Measurements from ENCODE around the gene C8B.

C8B gene

DNA sequence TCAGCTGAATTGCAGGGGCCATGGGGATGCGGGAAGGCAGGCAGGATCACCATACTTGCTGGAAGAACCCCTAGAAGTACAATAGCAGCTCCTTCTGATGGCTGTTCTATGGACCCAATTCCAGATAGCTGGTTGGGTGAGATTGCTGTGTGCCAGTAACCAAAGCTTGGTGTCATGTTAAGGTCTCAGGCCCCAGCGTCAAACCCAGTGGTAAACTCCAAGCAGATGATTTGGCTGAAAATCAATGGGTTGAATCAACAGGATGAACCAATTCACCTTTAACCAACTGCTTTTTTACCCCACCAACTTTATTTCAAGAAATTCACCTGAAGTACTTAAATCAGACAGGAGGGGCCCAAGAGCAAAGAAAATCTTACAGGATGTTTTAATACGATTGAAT, 37.8 kb downstream of the C8B start:
- H3K4me1 Mint-ChIP-seq (ENCODE audit: low read depth), result no peaks in the 10 kb centered on the region

DNA sequence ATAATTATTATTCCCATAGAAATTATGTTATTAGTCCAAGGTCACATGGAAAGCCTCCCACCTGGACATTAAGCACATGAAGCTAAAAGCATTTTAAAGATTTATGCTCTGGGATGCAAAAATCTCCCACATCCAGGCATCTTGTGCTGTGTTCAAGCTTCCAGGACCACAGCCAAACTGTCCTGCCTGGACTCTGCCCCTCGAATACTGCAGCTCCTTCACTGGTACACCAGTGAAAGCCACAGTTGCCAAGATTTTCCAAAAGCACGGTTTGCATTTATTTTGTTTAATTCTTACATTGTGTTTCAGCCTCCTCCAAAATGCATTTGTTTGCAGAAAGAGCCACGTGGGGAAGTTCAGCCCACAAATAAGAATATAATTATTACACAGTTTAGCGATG, 38.6 kb downstream of the C8B start:
- Mint-ChIP-seq H3K27me3 (peaks cover 4% of the 10 kb centered on the region), H3K27ac (no peak overlapping the region), H3K36me3 (no peaks in the 10 kb centered on the region), H3K4me1 (ENCODE audit: low read depth) (no peaks in the 10 kb centered on the region), H3K9me3 (ENCODE audit: low read depth) (no peaks in the 10 kb centered on the region), H3K4me3 (no peak overlapping the region)

More for the DNA sequence above, 37.8 kb downstream of the C8B start:
- no peaks in the 10 kb centered on the region for H3K36me3 Mint-ChIP-seq
- H3K4me3 Mint-ChIP-seq, result no peak overlapping the region
- H3K9me3 Mint-ChIP-seq (ENCODE audit: low read depth), result no peaks in the 10 kb centered on the region
- H3K27ac Mint-ChIP-seq, result no peak overlapping the region
- H3K27me3 Mint-ChIP-seq, result peaks cover 4% of the 10 kb centered on the region

DNA sequence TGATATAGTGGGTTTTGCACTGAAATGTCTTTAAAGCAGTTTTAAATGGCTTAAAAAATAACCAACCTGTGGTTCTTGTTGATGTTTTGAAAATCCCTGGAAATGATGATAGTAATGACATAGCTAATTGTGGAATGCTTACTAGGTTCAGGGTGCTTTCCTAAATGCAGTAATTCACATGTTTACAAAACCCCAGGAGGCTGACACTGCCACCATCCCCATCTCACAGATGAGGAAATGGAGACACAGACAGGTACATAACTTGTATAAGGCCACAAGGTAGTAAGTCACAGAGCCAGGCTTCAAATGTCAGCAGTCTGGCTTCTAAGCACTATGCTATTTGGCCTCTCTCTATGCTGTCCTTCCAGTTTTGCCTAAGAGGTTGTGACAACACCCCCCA, 40.6 kb downstream of the C8B start:
- Mint-ChIP-seq H3K36me3 (no peaks in the 10 kb centered on the region), H3K27me3 (peaks cover 4% of the 10 kb centered on the region), H3K27ac (no peak overlapping the region), H3K4me3 (no peak overlapping the region), H3K4me1 (ENCODE audit: low read depth) (no peaks in the 10 kb centered on the region), H3K9me3 (ENCODE audit: low read depth) (no peaks in the 10 kb centered on the region)

DNA sequence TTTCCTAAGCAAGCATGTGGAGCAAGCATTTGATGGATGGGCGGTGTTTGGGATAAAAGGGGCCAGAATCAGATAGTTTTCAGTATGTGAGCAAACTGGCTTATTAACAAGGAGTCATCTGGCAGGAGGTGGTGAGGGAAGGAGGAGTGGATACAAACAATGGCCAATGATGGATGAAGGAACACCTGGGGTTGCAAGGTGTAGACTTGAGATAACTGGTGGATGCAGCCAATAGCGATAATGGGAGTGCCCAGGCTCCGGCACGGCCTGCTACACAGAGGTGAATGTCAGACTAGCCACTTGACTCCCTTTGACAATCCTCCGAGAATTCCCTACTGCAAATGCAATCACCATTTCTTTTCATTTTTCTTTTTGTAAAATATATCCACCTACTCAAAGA, 41.7 kb downstream of the C8B start:
- no peak overlapping the region for H3K4me3 Mint-ChIP-seq
- no peak overlapping the region for H3K27ac Mint-ChIP-seq
- no peaks in the 10 kb centered on the region for H3K4me1 Mint-ChIP-seq (ENCODE audit: low read depth)
- no peaks in the 10 kb centered on the region for H3K9me3 Mint-ChIP-seq (ENCODE audit: low read depth)
- no peaks in the 10 kb centered on the region for H3K36me3 Mint-ChIP-seq
- peaks cover 4% of the 10 kb centered on the region for H3K27me3 Mint-ChIP-seq

DNA sequence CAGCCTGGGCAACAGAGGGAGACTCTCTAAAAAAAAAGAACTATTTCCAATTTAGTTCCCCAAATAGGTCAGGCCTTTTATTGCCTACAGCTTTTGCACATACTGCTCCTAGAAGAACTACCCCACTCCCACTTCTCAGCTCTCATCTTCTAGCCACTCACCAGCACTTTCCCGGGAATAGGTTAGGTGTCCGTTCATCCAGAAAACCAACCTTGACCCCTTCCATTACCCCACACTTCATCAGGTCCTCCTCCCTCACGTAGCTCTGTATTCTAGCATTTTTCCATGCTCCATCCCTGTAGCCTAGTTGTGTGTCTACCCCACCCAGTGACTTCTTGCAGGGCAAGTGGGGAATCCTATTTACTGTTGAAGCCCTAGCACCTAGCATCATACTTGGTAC, 42.6 kb downstream of the C8B start:
- Mint-ChIP-seq H3K27me3 (peaks cover 4% of the 10 kb centered on the region), H3K4me3 (no peak overlapping the region), H3K9me3 (ENCODE audit: low read depth) (no peaks in the 10 kb centered on the region), H3K4me1 (ENCODE audit: low read depth) (no peaks in the 10 kb centered on the region), H3K27ac (no peak overlapping the region), H3K36me3 (no peaks in the 10 kb centered on the region)

DNA sequence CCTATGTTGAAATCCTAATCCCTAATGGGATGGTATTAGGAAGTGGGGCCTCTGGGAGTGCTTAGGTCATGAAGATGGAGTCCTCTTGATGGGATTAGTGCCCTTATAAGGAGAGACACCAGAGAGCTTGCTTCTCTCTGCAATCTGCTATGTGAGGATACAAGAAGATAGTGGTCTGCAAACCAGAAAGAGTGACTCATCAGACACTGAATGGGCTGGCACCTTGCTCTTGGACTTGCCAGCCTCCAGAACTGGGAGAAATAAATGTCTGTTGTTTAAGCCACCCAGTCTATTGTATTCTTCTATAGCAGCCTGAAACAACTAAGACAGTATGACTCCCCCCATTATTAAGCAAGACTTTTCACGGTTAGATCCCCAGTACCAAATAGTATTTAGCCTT, 43.3 kb downstream of the C8B start:
- Mint-ChIP-seq H3K27ac (no peak overlapping the region), H3K27me3 (peaks cover 4% of the 10 kb centered on the region), H3K36me3 (no peaks in the 10 kb centered on the region), H3K4me3 (no peak overlapping the region), H3K4me1 (ENCODE audit: low read depth) (no peaks in the 10 kb centered on the region), H3K9me3 (ENCODE audit: low read depth) (no peaks in the 10 kb centered on the region)

DNA sequence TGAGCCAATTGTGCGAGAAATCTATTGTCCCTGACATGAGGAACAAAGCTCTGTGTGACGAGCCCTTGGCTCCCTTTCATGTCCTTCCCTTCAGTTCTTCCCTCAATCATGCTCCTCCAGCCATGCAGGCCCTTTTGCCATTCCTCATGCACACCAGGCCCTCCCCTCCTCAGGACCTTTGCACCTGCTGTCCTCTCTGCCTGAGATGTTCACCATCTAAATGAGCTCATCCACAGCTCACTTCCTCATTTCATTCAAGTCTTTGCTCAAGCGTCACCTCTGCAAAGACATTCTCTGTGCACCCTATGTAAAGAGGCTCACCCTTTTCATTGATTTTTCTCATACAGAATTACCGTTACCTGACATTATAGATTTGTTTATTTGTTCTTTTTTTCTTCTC, 43.7 kb downstream of the C8B start:
- Mint-ChIP-seq H3K9me3 (ENCODE audit: low read depth) (no peaks in the 10 kb centered on the region), H3K27ac (no peak overlapping the region), H3K27me3 (peaks cover 4% of the 10 kb centered on the region), H3K36me3 (no peaks in the 10 kb centered on the region), H3K4me1 (ENCODE audit: low read depth) (no peaks in the 10 kb centered on the region), H3K4me3 (no peak overlapping the region)

DNA sequence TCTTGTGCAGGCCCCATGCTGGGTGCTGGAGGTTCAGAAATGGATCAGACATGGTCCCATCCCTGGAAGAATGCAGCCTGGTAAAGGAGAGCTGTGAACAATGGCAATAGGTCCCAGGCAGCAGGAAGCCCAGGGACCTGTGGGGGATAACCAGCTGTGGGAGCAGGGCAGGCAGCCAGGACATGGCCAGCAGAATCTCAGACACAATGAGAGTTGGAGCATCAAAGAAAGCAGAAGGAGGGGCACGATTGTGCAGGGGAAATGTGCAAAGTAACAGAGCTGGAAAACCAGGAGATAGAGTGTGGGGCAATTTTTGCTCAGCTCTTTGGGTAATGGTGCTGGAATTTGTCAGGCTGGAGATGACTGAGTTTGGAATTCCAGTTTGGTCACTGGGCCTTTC, 44.3 kb downstream of the C8B start:
- H3K36me3 Mint-ChIP-seq, result no peaks in the 10 kb centered on the region
- no peak overlapping the region for H3K27ac Mint-ChIP-seq
- no peaks in the 10 kb centered on the region for H3K9me3 Mint-ChIP-seq (ENCODE audit: low read depth)
- H3K4me3 Mint-ChIP-seq, result no peak overlapping the region
- peaks cover 4% of the 10 kb centered on the region for H3K27me3 Mint-ChIP-seq
- no peaks in the 10 kb centered on the region for H3K4me1 Mint-ChIP-seq (ENCODE audit: low read depth)

DNA sequence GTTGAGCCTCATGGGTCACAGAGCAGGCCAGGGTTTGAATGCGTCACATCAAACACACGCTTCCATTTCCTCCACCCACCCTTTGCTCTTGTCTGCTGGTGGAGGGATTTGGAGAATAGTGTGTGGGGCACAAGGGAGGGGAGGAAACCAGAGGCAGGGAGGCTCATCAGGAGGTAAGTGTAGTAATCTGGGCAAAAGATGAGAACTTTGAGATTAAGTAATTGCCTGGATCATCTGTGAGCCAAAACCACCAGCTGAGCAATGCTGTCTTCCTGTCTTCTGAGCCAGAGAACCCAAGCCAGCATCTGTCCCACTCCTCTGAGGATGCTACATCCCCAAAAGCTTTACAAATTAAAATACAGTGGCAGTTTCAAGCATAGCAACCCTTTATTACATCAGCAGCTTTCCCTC, 45.2 kb downstream of the C8B start:
- H3K36me3 Mint-ChIP-seq, result no peaks in the 10 kb centered on the region
- no peak overlapping the region for H3K4me3 Mint-ChIP-seq
- no peak overlapping the region for H3K27ac Mint-ChIP-seq
- no peaks in the 10 kb centered on the region for H3K4me1 Mint-ChIP-seq (ENCODE audit: low read depth)
- H3K27me3 Mint-ChIP-seq, result peaks cover 4% of the 10 kb centered on the region
- no peaks in the 10 kb centered on the region for H3K9me3 Mint-ChIP-seq (ENCODE audit: low read depth)

DNA sequence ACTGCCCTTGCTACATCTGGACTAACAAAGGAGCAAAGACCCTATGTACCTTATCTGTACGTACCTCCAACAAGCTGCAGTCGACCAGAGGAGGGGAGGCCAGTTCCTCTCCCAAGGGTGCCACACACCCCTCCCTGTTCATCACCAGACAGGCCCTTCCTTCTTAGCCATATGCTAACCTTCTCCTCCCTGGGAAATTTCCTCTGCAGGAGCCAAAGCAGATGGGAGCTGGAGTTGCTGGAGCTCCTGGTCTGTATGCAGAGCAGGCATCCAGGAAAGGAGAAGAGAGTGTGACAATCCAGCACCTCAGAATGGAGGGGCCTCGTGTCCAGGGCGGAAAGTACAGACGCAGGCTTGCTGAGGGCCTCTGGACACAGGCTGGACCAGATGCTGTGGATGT, 48.5 kb downstream of the C8B start:
- H3K4me3 Mint-ChIP-seq, result no peak overlapping the region
- peaks cover 5% of the 10 kb centered on the region for H3K27me3 Mint-ChIP-seq
- H3K36me3 Mint-ChIP-seq, result no peaks in the 10 kb centered on the region
- no peak overlapping the region for H3K27ac Mint-ChIP-seq
- no peaks in the 10 kb centered on the region for H3K9me3 Mint-ChIP-seq (ENCODE audit: low read depth)
- H3K4me1 Mint-ChIP-seq (ENCODE audit: low read depth), result no peaks in the 10 kb centered on the region

DNA sequence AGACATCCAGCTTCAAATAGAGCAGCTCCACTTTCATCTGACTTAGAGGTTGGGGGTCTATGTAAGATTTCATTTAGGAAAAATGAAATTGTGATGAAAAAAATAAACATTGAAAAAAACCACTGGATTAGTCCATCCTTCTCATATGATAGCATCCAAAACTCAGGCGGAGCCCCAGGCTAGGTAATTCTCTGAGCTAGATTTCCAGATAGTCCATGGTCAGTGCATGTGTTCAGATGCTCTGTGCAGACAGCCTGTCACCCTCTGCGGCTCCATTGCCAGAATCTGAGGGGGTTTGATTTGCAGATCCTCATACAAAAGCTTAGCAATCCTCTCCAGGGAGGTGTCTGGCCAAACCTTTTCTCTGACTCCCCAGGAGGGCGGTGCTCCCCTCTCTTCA, 49.2 kb downstream of the C8B start:
- Mint-ChIP-seq H3K4me3 (no peak overlapping the region), H3K27ac (no peak overlapping the region)

DNA sequence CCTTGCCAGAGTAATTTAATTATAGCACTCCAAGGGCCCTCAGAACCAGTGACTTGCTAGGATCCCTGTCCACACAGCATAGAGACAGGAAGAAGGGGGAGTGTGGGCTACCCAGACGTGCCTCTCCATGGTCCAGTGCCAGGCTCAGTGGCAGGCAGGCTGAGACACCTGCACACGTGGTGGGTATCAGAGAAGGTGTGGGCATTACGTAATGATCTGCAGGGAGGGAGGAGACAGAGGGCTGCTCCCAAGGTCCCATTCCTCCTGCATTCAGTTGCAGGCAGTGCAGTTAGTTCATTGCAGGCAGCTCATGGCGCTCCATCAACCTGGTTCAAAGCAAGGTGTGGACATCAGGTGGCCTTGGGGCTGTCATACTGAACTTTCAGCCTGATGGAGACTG, 49.9 kb downstream of the C8B start:
- Mint-ChIP-seq H3K9me3 (ENCODE audit: low read depth) (no peaks in the 10 kb centered on the region), H3K4me1 (ENCODE audit: low read depth) (no peaks in the 10 kb centered on the region), H3K4me3 (no peak overlapping the region), H3K27ac (no peak overlapping the region), H3K27me3 (peaks cover 1% of the 10 kb centered on the region), H3K36me3 (no peaks in the 10 kb centered on the region)

More for the DNA sequence above, 49.2 kb downstream of the C8B start:
- Mint-ChIP-seq H3K27me3 (peaks cover 3% of the 10 kb centered on the region), H3K36me3 (no peaks in the 10 kb centered on the region), H3K9me3 (ENCODE audit: low read depth) (no peaks in the 10 kb centered on the region), H3K4me1 (ENCODE audit: low read depth) (no peaks in the 10 kb centered on the region)

DNA sequence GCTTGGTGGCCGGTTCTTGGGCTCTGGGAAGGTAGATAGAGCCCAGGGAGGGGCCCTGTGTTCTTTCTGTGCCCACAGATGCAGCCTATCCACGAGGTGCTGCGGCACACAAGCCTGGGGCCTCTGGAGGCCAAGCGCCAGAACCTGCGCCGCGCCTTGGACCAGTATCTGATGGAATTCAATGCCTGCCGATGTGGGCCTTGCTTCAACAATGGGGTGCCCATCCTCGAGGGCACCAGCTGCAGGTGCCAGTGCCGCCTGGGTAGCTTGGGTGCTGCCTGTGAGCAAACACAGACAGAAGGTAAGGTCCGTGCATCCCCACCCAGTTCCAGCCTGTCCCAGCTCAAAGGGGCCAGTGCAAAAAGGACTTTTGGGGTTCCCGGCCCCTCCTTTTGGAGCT, 53.5 kb downstream of the C8B start:
- no peaks in the 10 kb centered on the region for H3K36me3 Mint-ChIP-seq
- H3K4me3 Mint-ChIP-seq, result no peak overlapping the region
- H3K27ac Mint-ChIP-seq, result no peak overlapping the region
- no peaks in the 10 kb centered on the region for H3K9me3 Mint-ChIP-seq (ENCODE audit: low read depth)
- no peaks in the 10 kb centered on the region for H3K4me1 Mint-ChIP-seq (ENCODE audit: low read depth)
- peaks cover 1% of the 10 kb centered on the region for H3K27me3 Mint-ChIP-seq

DNA sequence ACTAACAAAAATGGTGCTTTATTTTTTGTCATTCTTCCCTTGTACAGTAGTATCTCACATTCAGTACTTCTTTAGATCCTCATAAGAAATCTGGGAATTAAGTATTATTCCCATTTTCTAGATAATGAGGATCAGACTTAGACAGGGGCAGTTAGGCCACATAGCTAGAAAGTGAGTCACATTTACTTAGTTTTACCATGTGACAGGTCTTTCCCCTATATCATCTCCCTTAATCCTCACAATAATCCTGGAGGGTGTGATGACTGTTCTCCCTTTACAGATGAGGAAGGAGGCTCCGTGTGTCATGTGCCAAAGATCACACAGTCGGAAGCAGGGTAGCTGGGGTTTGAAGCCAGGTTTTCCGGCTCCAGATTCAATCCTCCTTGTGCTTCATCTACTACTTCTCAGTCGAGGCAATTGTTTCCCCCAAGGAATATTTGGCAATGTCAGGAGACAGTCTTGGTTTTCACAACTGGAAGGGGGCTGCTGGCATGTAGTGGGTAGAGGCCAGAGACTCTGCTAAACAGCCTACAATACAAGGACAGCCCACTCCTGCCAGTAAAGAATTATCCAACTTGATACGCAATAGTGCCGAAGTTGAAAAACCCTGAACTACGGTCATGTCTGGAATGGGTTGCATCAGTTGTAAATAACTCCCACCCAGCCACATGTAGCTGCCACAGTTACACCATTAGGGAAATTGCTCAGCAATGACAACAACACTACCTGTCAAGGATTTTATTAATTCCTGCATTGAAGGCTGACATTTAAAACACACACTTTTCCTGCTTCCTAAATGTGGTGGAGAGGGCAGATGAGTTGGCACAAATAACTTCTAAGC, 54.5 kb downstream of the C8B start:
- H3K4me1 Mint-ChIP-seq (ENCODE audit: low read depth), result no peaks in the 10 kb centered on the region
- H3K4me3 Mint-ChIP-seq, result no peak overlapping the region
- no peaks in the 10 kb centered on the region for H3K36me3 Mint-ChIP-seq
- peaks cover 1% of the 10 kb centered on the region for H3K27me3 Mint-ChIP-seq
- H3K27ac Mint-ChIP-seq, result no peak overlapping the region
- no peaks in the 10 kb centered on the region for H3K9me3 Mint-ChIP-seq (ENCODE audit: low read depth)

DNA sequence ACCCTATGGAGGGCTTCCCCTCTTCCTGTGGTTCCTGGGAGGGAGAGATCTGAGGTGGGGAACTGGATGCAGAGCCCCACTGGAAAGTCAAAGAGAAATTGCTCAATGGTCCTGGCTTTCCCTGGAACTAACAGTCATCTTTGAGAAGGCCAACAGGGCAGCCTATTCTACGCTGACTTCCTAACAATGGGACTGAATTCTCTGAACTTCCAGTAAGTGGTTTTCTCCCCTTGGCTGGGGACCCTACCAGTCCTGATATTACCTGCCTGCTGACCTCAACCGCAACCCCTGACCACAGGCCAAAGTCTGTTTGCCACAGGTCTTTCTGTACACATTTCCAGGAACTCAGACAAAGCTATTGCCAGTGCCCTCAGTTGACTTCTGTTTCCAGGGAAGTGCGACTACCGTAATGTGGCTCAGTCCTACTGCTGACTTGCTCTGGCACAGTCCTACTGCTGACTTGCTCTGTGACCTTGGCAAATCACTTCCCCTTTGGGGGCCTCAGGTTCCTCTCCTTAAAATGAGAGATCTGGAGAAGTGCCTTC, 55.3 kb downstream of the C8B start:
- no peaks in the 10 kb centered on the region for H3K36me3 Mint-ChIP-seq

More for the DNA sequence above, 55.3 kb downstream of the C8B start:
- Mint-ChIP-seq H3K27me3 (peaks cover 1% of the 10 kb centered on the region), H3K9me3 (ENCODE audit: low read depth) (no peaks in the 10 kb centered on the region), H3K27ac (no peak overlapping the region), H3K4me3 (no peak overlapping the region), H3K4me1 (ENCODE audit: low read depth) (no peaks in the 10 kb centered on the region)

Measured in activated naive CD8-positive, alpha-beta T cell (primary cell).